Kidney (tissue), 14 donors: ENCODE results near the gene ARSJ. TPM values are rescaled to one million over a fixed set of nuclear protein-coding genes. Genes with fewer than 3 reads are reported as not detected.

ENCODE experiments used
- DNase-seq, 5 donors: peaks; one replicate each; pipeline ENCODE4 v3.0.0-alpha.2; 2013 to 2020
- FAIRE-seq: peaks from 2 replicates; lab custom pipeline; 2012; peaks lifted over from hg19 to GRCh38; lab: Jason Lieb, UNC
- H3K27ac ChIP-seq, 2 donors: one replicate each; pipeline ENCODE4 v1.7.0; 2013; ENCODE audit warnings: low read depth in 2 of 2, low read length in 2 of 2, inconsistent platforms in 1 of 2
- H3K27me3 ChIP-seq: one replicate; pipeline ENCODE4 v1.7.1; 2013; ENCODE audit warnings: low read length, inconsistent platforms; ENCODE audit not compliant: control insufficient read depth, insufficient read depth
- H3K36me3 ChIP-seq, 3 donors: one replicate each; pipeline versions ENCODE4 v1.7.0 to v1.7.1; 2013; ENCODE audit warnings: low read length in 3 of 3, control low read depth in 1 of 3, inconsistent platforms in 1 of 3; ENCODE audit not compliant: insufficient read depth in 3 of 3, control insufficient read depth in 2 of 3
- H3K4me1 ChIP-seq, 3 donors: one replicate each; pipeline versions ENCODE4 v1.7.0 to v1.7.1; 2013; ENCODE audit warnings: low read length in 3 of 3, inconsistent platforms in 1 of 3, low read depth in 1 of 3; ENCODE audit not compliant: control insufficient read depth in 2 of 3, insufficient read depth in 2 of 3
- H3K4me3 ChIP-seq, 3 donors: one replicate each; pipeline versions ENCODE4 v1.7.0 to v1.8.1; 2013; ENCODE audit warnings: low read length in 3 of 3, control low read depth in 1 of 3, inconsistent platforms in 1 of 3
- H3K9ac ChIP-seq, 3 donors: one replicate each; pipeline versions ENCODE4 v1.7.0 to v1.7.1; 2013; ENCODE audit warnings: low read length in 3 of 3, control low read depth in 1 of 3, inconsistent platforms in 1 of 3
- H3K9me3 ChIP-seq, 3 donors: one replicate each; pipeline versions ENCODE4 v1.7.0 to v1.7.1; 2013; ENCODE audit warnings: low read length in 3 of 3, control low read depth in 1 of 3, inconsistent platforms in 1 of 3; ENCODE audit not compliant: control insufficient read depth in 2 of 3, insufficient read depth in 1 of 3
- CTCF ChIP-seq: IDR thresholded peaks from 3 replicates; pipeline ENCODE4 v1.5.1; 2012; ENCODE audit warnings: mild to moderate bottlenecking, moderate library complexity, borderline replicate concordance; ENCODE audit not compliant: insufficient read depth; ENCODE audit errors: extremely low read depth
- intact Hi-C: fragments of 100-400 bp; cut with DNase I; formaldehyde crosslinking; loops from one replicate; pipeline ENCODE4 v1.11.1; 2022
- polyA plus RNA-seq: library from polyadenylated mRNA; stranded (reverse); fragments of 350-450 nt; fragmentation: Illumina TruSeq; extraction: RNeasy Lipid Tissue Mini Kit (QIAGEN cat#74804); gene quantifications from one replicate; pipeline ENCODE4 v1.2.3, GENCODE V29; 2014; ENCODE audit warnings: low read depth, low replicate concordance; ENCODE audit not compliant: insufficient read depth
- total RNA-seq: library from RNA; stranded (reverse); fragmentation: NEBNext Ultra II Directional; extraction: Animal tissue kit (Norgen Biotek cat#: 25700); gene quantifications from one replicate; pipeline ENCODE4 v1.2.1, GENCODE V29; 2021
- donor health status: control.
- donor health status: control.
- donor health status: control.
- donor health status: control.
- donor health status: control.
- donor health status: DM: yes; HTN: yes; CAD: no.
- donor health status: Normal renal cell carcinoma (clear cell type).

Gene ARSJ
- total and polyA plus RNA-seq, 2 donors from 2014 or later = 3.6 to 16.7 TPM

- DNase-seq (no peak), FAIRE-seq (no peak)
- H3K27ac ChIP-seq = no peak overlapping the region
- no peaks in the 10 kb centered on the region for H3K4me1 ChIP-seq
- no peaks in the 10 kb centered on the region for H3K27me3 ChIP-seq
- H3K4me3 ChIP-seq = peak overlapping the region in 1 of 3 donors; percentile 13
- no peaks in the 10 kb centered on the region for H3K9me3 ChIP-seq
- no peaks in the 10 kb centered on the region for H3K36me3 ChIP-seq
- TF ChIP-seq CTCF = no peak
- intact Hi-C loops = no loop called here
- H3K9ac ChIP-seq = no peak overlapping the region
Measured at GRCh38 chr4:113866611-113867010, 112.8 kb downstream of the ARSJ start.

- Histone ChIP-seq H3K9ac (no peak overlapping the region), H3K9me3 (no peaks in the 10 kb centered on the region), H3K27me3 (no peaks in the 10 kb centered on the region), H3K36me3 (no peaks in the 10 kb centered on the region), H3K4me1 (no peaks in the 10 kb centered on the region), H3K27ac (no peak overlapping the region), H3K4me3 (no peak overlapping the region)
- no peak for FAIRE-seq
- no peak for TF ChIP-seq CTCF
- DNase-seq = no peak
- intact Hi-C loops = no loop called here
Measured at GRCh38 chr4:113858924-113859323, 120.5 kb downstream of the ARSJ start.

- no peaks in the 10 kb centered on the region for H3K36me3 ChIP-seq
- TF ChIP-seq CTCF = no peak
- FAIRE-seq = no peak
- no peak overlapping the region for H3K27ac ChIP-seq
- H3K4me1 ChIP-seq = no peaks in the 10 kb centered on the region
- no peaks in the 10 kb centered on the region for H3K9me3 ChIP-seq
- no peak overlapping the region for H3K9ac ChIP-seq
- H3K4me3 ChIP-seq = no peak overlapping the region
- no peaks in the 10 kb centered on the region for H3K27me3 ChIP-seq
- intact Hi-C loops = no loop called here
- DNase-seq = no peak
Measured at GRCh38 chr4:113851816-113852215, 127.6 kb downstream of the ARSJ start.

Other genes with a start within 250 kb of the ARSJ start
- 34.7 TPM for gene CAMK2D, start 217.9 kb downstream of the ARSJ start, total RNA-seq
- 9.1 TPM for gene CAMK2D, start 217.9 kb downstream of the ARSJ start, polyA plus RNA-seq